Motor neuron (in vitro differentiated cells): ENCODE measurements around the gene FKBP3. TPM values are rescaled to one million over a fixed set of nuclear protein-coding genes. Genes with fewer than 3 reads are reported as not detected.

Experiments used
- ATAC-seq, 8 experiments: fragments of 200-7000 bp; cut with Tn5 transposase; replicated peaks in 6 of 8; 2 replicates each; pipeline ENCODE4 v1.8.0; 2021; ENCODE audit warnings: mild to moderate bottlenecking in 8 of 8, moderate library complexity in 8 of 8
- H3K27ac ChIP-seq, 2 donors: fragments of 250-450 bp; sonication (Bioruptor Pico); 2 replicates each; pipeline ENCODE4 v1.9.0; 2021; ENCODE audit warnings: antibody characterized with exemption in 2 of 2, mild to moderate bottlenecking in 2 of 2, moderate library complexity in 1 of 2
- H3K4me1 ChIP-seq, 2 donors: fragments of 250-450 bp; sonication (Bioruptor Pico); replicated peaks in 1 of 2; 2 replicates each; pipeline ENCODE4 v1.6.1; 2021; ENCODE audit warnings: antibody characterized with exemption in 2 of 2, mild to moderate bottlenecking in 2 of 2, moderate library complexity in 1 of 2
- H3K4me3 ChIP-seq, 5 donors: fragments of 250-450 bp; sonication (Bioruptor Pico); 2 replicates each; pipeline ENCODE4 v1.9.0; 2021; ENCODE audit warnings: antibody characterized with exemption in 5 of 5, mild to moderate bottlenecking in 5 of 5, moderate library complexity in 4 of 5
- WGBS, 10 experiments: fragments of 450-650 bp; shearing (Covaris generic); methylation state at CpG; one replicate each; pipeline ENCODE4 v1.0.0; 2022; 5-methylcytosine and 5-hydroxymethylcytosine counted together
- in situ Hi-C, 9 experiments: fragments of 400-800 bp; cut with MboI; loops; one replicate each; pipeline ENCODE4 v1.15.0; 2021; ENCODE audit warnings: low sequenced_read_pairs in 9 of 9, low pct_unique_long_range_greater_than_20kb in 2 of 9; ENCODE audit not compliant: unreplicated experiment in 9 of 9
- total RNA-seq, 8 experiments: library from RNA; unstranded; fragments of 300-600 nt; gene quantifications; 2 replicates each; pipeline versions ENCODE4 v1.2.3 to v1.2.4, GENCODE V29; 2022

The FKBP3 gene
- total RNA-seq, 8 experiments from 2014 or later = 38.1 to 126 (median 96.1) TPM

- 100% methylated on average over 1 of the region's 1 CpG; no CpG with 5 or more reads in 6 of the 10 experiments for WGBS, 10 experiments
Observed at GRCh38 chr14:45070215-45070614, 64.1 kb downstream of the FKBP3 start.

GRCh38 chr14:45068396-45068795 is 65.9 kb downstream of the FKBP3 start:
- H3K4me1 ChIP-seq = no peaks in the 10 kb centered on the region
- H3K4me3 ChIP-seq = no peak overlapping the region
- in situ Hi-C loops = no loop called here
- H3K27ac ChIP-seq = no peak overlapping the region
- 81 to 100% (median 94%) methylated on average over 1 to 3 of the region's 3 CpGs for WGBS, 10 experiments
- ATAC-seq = no peak

More at GRCh38 chr14:45070215-45070614, 64.1 kb downstream of the FKBP3 start:
- Histone ChIP-seq H3K4me3 (no peak overlapping the region), H3K4me1 (no peaks in the 10 kb centered on the region), H3K27ac (no peak overlapping the region)
- ATAC-seq = peak in 1 of 8 experiments; percentile 47
- in situ Hi-C loops = no loop called here

- WGBS, 10 experiments = 68 to 100% (median 100%) methylated on average over 1 to 3 of the region's 3 CpGs; no CpG with 5 or more reads in 1 of the 10 experiments
- no peaks in the 10 kb centered on the region for H3K4me1 ChIP-seq
- no peak for ATAC-seq
- no peak overlapping the region for H3K4me3 ChIP-seq
- H3K27ac ChIP-seq = no peak overlapping the region
- in situ Hi-C loops = no loop called here
Observed at GRCh38 chr14:45066667-45067066, 67.6 kb downstream of the FKBP3 start.

- H3K27ac ChIP-seq = no peak overlapping the region
Observed at GRCh38 chr14:45065956-45066355, 68.3 kb downstream of the FKBP3 start.

More at GRCh38 chr14:45065956-45066355, 68.3 kb downstream of the FKBP3 start:
- 83 to 100% (median 97%) methylated on average over 1 to 2 of the region's 2 CpGs; no CpG with 5 or more reads in 2 of the 10 experiments for WGBS, 10 experiments
- in situ Hi-C loops = no loop called here
- no peak overlapping the region for H3K4me3 ChIP-seq
- H3K4me1 ChIP-seq = no peaks in the 10 kb centered on the region
- no peak for ATAC-seq

Other genes with a start within 250 kb of the FKBP3 start
- 10 to 100 TPM in 6 of 8 experiments, 1 to 10 TPM in 2; 7.1 to 35.3 (median 25.2) TPM for gene KLHL28, start 172.5 kb downstream of the FKBP3 start, total RNA-seq
- 10 to 100 TPM in 7 of 8 experiments, 1 to 10 TPM in 1; 7.3 to 29.9 (median 17.5) TPM for gene TOGARAM1, start 172.3 kb downstream of the FKBP3 start, total RNA-seq
- 10 to 100 TPM; 27.7 to 41.3 (median 33.5) TPM for gene PRPF39, start 50.4 kb downstream of the FKBP3 start, total RNA-seq
- gene FANCM, start 1.4 kb upstream of the FKBP3 start, total RNA-seq = 10 to 100 TPM in 1 of 8 experiments, 1 to 10 TPM in 7; 2.6 to 13.1 (median 5.4) TPM
- 10 to 100 TPM in 4 of 8 experiments, 1 to 10 TPM in 4; 2.3 to 49.8 (median 8.3) TPM for gene MIS18BP1, start 118.7 kb upstream of the FKBP3 start, total RNA-seq